DOHH2 (cell line): ENCODE measurements around the gene TSHZ2.

Source experiments
- EZH2phosphoT487 ChIP-seq: fragments of 200-600 bp; sonication (generic); IDR thresholded peaks from 2 replicates; pipeline ENCODE4 v1.6.1; 2017; ENCODE audit warnings: borderline replicate concordance, mild to moderate bottlenecking, antibody characterized with exemption, low read length, moderate library complexity, mixed read lengths
- TF ChIP-seq, protein P1 (sequence below): fragments of 200-600 bp; sonication (generic); IDR thresholded peaks from one replicate; pipeline ENCODE4 v1.5.1; 2014; ENCODE audit warnings: antibody characterized with exemption, mild to moderate bottlenecking, low read depth, low read length; ENCODE audit not compliant: poor library complexity, severe bottlenecking

DNA sequence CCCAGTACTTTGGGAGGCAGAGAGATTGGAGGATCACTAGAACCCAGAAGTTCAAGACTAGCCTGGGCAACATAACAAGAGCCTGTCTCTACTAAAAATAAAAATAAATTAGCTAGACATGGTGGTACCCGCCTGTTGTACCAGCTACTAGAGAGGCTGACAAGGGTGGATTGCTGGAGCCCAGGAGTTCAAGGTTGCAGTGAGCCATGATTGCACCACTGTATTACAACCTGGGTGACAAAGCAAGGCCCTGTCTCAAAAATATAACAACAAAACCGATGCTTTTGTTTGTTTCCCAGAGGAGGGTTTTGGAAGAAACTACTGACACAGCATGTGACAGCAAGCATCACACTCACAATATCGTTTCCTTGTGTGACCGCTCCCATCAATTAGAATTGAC is 119.6 kb downstream of the TSHZ2 start:
- TF ChIP-seq, protein P1, sequence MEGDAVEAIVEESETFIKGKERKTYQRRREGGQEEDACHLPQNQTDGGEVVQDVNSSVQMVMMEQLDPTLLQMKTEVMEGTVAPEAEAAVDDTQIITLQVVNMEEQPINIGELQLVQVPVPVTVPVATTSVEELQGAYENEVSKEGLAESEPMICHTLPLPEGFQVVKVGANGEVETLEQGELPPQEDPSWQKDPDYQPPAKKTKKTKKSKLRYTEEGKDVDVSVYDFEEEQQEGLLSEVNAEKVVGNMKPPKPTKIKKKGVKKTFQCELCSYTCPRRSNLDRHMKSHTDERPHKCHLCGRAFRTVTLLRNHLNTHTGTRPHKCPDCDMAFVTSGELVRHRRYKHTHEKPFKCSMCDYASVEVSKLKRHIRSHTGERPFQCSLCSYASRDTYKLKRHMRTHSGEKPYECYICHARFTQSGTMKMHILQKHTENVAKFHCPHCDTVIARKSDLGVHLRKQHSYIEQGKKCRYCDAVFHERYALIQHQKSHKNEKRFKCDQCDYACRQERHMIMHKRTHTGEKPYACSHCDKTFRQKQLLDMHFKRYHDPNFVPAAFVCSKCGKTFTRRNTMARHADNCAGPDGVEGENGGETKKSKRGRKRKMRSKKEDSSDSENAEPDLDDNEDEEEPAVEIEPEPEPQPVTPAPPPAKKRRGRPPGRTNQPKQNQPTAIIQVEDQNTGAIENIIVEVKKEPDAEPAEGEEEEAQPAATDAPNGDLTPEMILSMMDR = no peak
- TF ChIP-seq EZH2phosphoT487 = no peak
